Neural cell (in vitro differentiated cells): ENCODE data around the gene RANBP3. TPM values are rescaled to one million over a fixed set of nuclear protein-coding genes. Genes with fewer than 3 reads are reported as not detected.

ENCODE experiments used
- H2AFZ ChIP-seq: fragments of 200-600, 300-800 bp; sonication (generic), shearing (Covaris generic); 2 replicates; pipeline ENCODE4 v1.6.0; 2014; ENCODE audit warnings: low read depth, mild to moderate bottlenecking, antibody characterized with exemption, low read length, moderate library complexity
- H3F3A ChIP-seq: fragments of 200-600 bp; shearing (Covaris generic); 2 replicates; pipeline ENCODE4 v1.6.1; 2016; ENCODE audit warnings: mild to moderate bottlenecking, moderate library complexity, mixed read lengths, antibody characterized with exemption, low read length; ENCODE audit not compliant: insufficient read depth, poor library complexity, severe bottlenecking
- H3K27ac ChIP-seq: fragments of 200-600, 300-800 bp; sonication (generic), shearing (Covaris generic); 2 replicates; pipeline ENCODE4 v1.5.1; 2014; ENCODE audit warnings: mild to moderate bottlenecking, low read length, moderate library complexity
- H3K27me3 ChIP-seq: fragments of 300-800, 200-600 bp; sonication (generic), shearing (Covaris generic); 2 replicates; pipeline ENCODE4 v1.6.0; 2014; ENCODE audit warnings: mild to moderate bottlenecking, low read depth, low read length, moderate library complexity; ENCODE audit not compliant: insufficient read depth
- H3K36me3 ChIP-seq: fragments of 300-800, 200-600 bp; sonication (generic), shearing (Covaris generic); 2 replicates; pipeline ENCODE4 v1.5.1; 2014; ENCODE audit warnings: mild to moderate bottlenecking, antibody characterized with exemption, low read length, moderate library complexity; ENCODE audit not compliant: insufficient read depth
- H3K4me2 ChIP-seq: fragments of 300-800, 200-600 bp; sonication (generic), shearing (Covaris generic); 2 replicates; pipeline ENCODE4 v1.6.0; 2014; ENCODE audit warnings: mild to moderate bottlenecking, low read length
- H3K4me3 ChIP-seq: fragments of 300-800, 200-600 bp; sonication (generic), shearing (Covaris generic); 2 replicates; pipeline ENCODE4 v1.5.1; 2014; ENCODE audit warnings: mild to moderate bottlenecking, low read length, moderate library complexity
- H3K79me2 ChIP-seq: fragments of 200-600 bp; shearing (Covaris generic); replicated peaks from 2 replicates; pipeline ENCODE4 v1.6.0; 2014; ENCODE audit warnings: mild to moderate bottlenecking, low read length, moderate library complexity; ENCODE audit not compliant: insufficient read depth
- H3K9ac ChIP-seq: fragments of 300-800, 200-600 bp; sonication (generic), shearing (Covaris generic); 2 replicates; pipeline ENCODE4 v1.6.1; 2016; ENCODE audit warnings: mild to moderate bottlenecking, low read length, mixed read lengths
- H3K9me2 ChIP-seq: fragments of 200-600 bp; shearing (Covaris generic); 2 replicates; pipeline ENCODE4 v1.6.1; 2016; ENCODE audit warnings: mild to moderate bottlenecking, low read length, mixed read lengths; ENCODE audit not compliant: insufficient read depth
- H3K9me3 ChIP-seq: fragments of 200-600, 300-800 bp; sonication (generic), shearing (Covaris generic); 2 replicates; pipeline ENCODE4 v1.6.1; 2016; ENCODE audit warnings: mild to moderate bottlenecking, mixed run types, low read length, moderate library complexity, mixed read lengths
- H4K20me1 ChIP-seq: fragments of 200-600 bp; shearing (Covaris generic); 2 replicates; pipeline ENCODE4 v1.6.1; 2016; ENCODE audit warnings: mild to moderate bottlenecking, mixed run types; ENCODE audit not compliant: insufficient read depth
- CTCF ChIP-seq: fragments of 450-650 bp; IDR thresholded peaks from 2 replicates; pipeline ENCODE4 v1.5.1; 2014; ENCODE audit warnings: antibody characterized with exemption, mild to moderate bottlenecking, moderate library complexity; ENCODE audit not compliant: poor library complexity, severe bottlenecking
- EP300 ChIP-seq: fragments of 450-650 bp; conservative IDR thresholded peaks from 2 replicates; pipeline ENCODE4 v1.6.1; 2014; ENCODE audit warnings: antibody characterized with exemption, mild to moderate bottlenecking, moderate library complexity; ENCODE audit not compliant: poor library complexity, severe bottlenecking
- EZH2 ChIP-seq: fragments of 200-600, 300-800 bp; shearing (Covaris generic), sonication (generic); IDR thresholded peaks from 2 replicates; pipeline ENCODE4 v1.6.1; 2014; ENCODE audit warnings: antibody characterized with exemption, low read length, borderline replicate concordance, mild to moderate bottlenecking; ENCODE audit not compliant: insufficient read depth, poor library complexity, severe bottlenecking
- MXI1 ChIP-seq: fragments of 450-650 bp; conservative IDR thresholded peaks from 2 replicates; pipeline ENCODE4 v1.6.1; 2014; ENCODE audit warnings: antibody characterized with exemption, mild to moderate bottlenecking; ENCODE audit not compliant: poor library complexity, severe bottlenecking
- POLR2AphosphoS5 ChIP-seq: IDR thresholded peaks from 2 replicates; pipeline ENCODE4 v1.6.1; 2012
- RAD21 ChIP-seq: fragments of 450-650 bp; conservative IDR thresholded peaks from 2 replicates; pipeline ENCODE4 v1.6.1; 2014; ENCODE audit warnings: antibody characterized with exemption, mild to moderate bottlenecking, moderate library complexity
- REST ChIP-seq: IDR thresholded peaks from 2 replicates; pipeline ENCODE4 v1.6.1; 2012; ENCODE audit warnings: borderline replicate concordance
- SMC3 ChIP-seq: fragments of 450-650 bp; conservative IDR thresholded peaks from 2 replicates; pipeline ENCODE4 v1.6.1; 2014; ENCODE audit warnings: antibody characterized with exemption, mild to moderate bottlenecking, moderate library complexity; ENCODE audit not compliant: poor library complexity
- polyA plus RNA-seq: library from polyadenylated mRNA; depleted of rRNA; stranded (reverse); fragments of >200 nt; gene quantifications from 2 replicates; pipeline ENCODE4 v1.2.3, GENCODE V29; 2014

The RANBP3 gene
- polyA plus RNA-seq, 1 donor from 2014 or later = 67.6 TPM

- Histone ChIP-seq H3K27ac (no peak overlapping the region), H3K9ac (no peak overlapping the region), H3K4me3 (no peak overlapping the region), H3K9me3 (no peaks in the 10 kb centered on the region), H3K27me3 (no peaks in the 10 kb centered on the region), H3F3A (no peaks in the 10 kb centered on the region), H2AFZ (no peak overlapping the region), H3K36me3 (no peaks in the 10 kb centered on the region), H3K79me2 (peaks cover 98% of the 10 kb centered on the region), H3K4me2 (no peak overlapping the region), H4K20me1 (peaks cover 8% of the 10 kb centered on the region), H3K9me2 (no peaks in the 10 kb centered on the region)
- TF ChIP-seq CTCF = no peak
Measured at GRCh38 chr19:5972355-5972731, 5.6 kb downstream of the RANBP3 start.

- TF ChIP-seq RAD21 (no peak), EP300 (no peak), MXI1 (no peak), POLR2AphosphoS5 (no peak), EZH2 (no peak), SMC3 (no peak)
- no peak overlapping the region for H3K27ac ChIP-seq
- no peaks in the 10 kb centered on the region for H3K27me3 ChIP-seq
- no peaks in the 10 kb centered on the region for H3K9me3 ChIP-seq
- no peak overlapping the region for H3K9ac ChIP-seq
- peaks cover 9% of the 10 kb centered on the region for H4K20me1 ChIP-seq
- H3F3A ChIP-seq = no peaks in the 10 kb centered on the region
- peaks cover 95% of the 10 kb centered on the region for H3K79me2 ChIP-seq
- H3K4me2 ChIP-seq = no peak overlapping the region
- no peak overlapping the region for H3K4me3 ChIP-seq
- H3K9me2 ChIP-seq = no peaks in the 10 kb centered on the region
- H3K36me3 ChIP-seq = no peaks in the 10 kb centered on the region
- no peak overlapping the region for H2AFZ ChIP-seq
Measured at GRCh38 chr19:5971714-5972354, 6.1 kb downstream of the RANBP3 start.

GRCh38 chr19:5969476-5969875 is 8.5 kb downstream of the RANBP3 start:
- no peaks in the 10 kb centered on the region for H3K9me2 ChIP-seq
- H3K27ac ChIP-seq = no peak overlapping the region
- no peaks in the 10 kb centered on the region for H3K9me3 ChIP-seq
- peaks cover 13% of the 10 kb centered on the region for H4K20me1 ChIP-seq
- TF ChIP-seq REST (no peak), EZH2 (no peak), POLR2AphosphoS5 (no peak), RAD21 (no peak), SMC3 (no peak), MXI1 (no peak), EP300 (no peak)
- no peak overlapping the region for H2AFZ ChIP-seq
- no peak overlapping the region for H3K4me2 ChIP-seq
- H3F3A ChIP-seq = no peaks in the 10 kb centered on the region
- no peaks in the 10 kb centered on the region for H3K36me3 ChIP-seq
- H3K27me3 ChIP-seq = no peaks in the 10 kb centered on the region
- H3K9ac ChIP-seq = no peak overlapping the region
- H3K4me3 ChIP-seq = no peak overlapping the region
- H3K79me2 ChIP-seq = peaks cover 89% of the 10 kb centered on the region
